HG02798 (cell line): ENCODE measurements around the gene SH3BP1.

ENCODE experiments used
- ATAC-seq: cut with Tn5 transposase; IDR thresholded peaks from one replicate; pipeline ENCODE4 v1.9.1; 2021; ENCODE audit warnings: mild to moderate bottlenecking; ENCODE audit not compliant: unreplicated experiment, poor library complexity

Gene SH3BP1

DNA sequence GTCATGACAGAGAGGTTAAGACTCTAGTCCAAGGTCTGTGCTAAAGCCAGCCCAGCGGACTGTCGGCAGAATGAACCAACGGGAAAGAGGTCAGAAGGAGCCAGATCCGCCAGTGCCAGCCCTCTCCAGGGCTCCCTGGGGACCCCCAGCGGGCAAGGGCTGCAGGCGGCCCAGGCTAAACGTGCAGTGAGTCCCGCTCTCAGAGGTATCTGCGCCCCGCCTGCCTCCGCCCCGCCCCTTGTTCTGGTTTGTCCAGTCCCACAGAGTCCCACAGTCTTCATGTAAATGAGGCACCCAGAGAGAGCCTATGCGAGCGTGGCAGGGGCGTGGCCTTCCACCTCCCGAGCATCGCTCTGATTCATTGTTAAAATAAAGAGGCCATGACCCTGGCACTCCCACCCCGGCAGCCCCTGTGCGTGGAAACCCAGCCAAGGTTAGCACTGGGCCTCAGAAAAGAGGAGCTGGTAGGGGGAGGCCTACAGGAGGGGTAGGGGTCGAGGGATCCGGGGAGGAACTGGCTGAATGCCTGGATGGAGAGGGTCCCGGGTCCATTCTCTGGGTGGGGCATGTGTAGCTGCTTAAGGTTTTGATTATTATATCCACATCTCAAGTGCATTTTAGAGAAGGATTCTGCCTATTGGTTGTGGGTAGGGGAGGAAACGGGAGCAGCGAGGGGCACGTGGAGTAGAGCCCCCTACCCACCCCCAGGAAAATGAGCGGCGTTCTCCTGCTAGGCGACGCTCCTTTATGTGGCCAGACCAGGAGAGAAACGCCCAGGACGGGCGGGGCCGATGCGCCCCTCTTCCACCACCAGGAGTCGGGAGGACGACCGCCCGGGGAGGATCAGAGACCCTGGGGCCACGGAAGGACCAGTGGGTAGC is 57.4 kb downstream of the SH3BP1 start, which contains the start of gene TRIOBP:
Gene TRIOBP (plus strand): TSS at position 392 of the 881 bp plus-strand sequence. CDS start 4,318 bp downstream, outside the sequence.
- ATAC-seq, result peak; percentile 84

DNA sequence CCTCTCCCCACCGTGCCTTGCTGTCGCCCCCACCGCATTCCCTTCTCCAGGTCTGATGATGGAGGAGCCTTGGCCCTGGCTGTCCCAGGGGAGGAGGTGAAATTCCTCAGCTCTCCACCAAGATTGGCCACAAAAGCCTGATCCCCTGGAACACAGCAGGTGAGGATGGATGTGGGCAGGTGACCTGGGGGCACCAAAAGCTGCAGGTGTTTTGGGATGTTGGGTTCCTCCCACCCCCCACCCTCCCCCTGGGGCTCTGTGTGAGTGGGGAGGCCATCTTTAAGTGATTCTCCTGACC is 58.0 kb downstream of the SH3BP1 start:
- ATAC-seq, result no peak

DNA sequence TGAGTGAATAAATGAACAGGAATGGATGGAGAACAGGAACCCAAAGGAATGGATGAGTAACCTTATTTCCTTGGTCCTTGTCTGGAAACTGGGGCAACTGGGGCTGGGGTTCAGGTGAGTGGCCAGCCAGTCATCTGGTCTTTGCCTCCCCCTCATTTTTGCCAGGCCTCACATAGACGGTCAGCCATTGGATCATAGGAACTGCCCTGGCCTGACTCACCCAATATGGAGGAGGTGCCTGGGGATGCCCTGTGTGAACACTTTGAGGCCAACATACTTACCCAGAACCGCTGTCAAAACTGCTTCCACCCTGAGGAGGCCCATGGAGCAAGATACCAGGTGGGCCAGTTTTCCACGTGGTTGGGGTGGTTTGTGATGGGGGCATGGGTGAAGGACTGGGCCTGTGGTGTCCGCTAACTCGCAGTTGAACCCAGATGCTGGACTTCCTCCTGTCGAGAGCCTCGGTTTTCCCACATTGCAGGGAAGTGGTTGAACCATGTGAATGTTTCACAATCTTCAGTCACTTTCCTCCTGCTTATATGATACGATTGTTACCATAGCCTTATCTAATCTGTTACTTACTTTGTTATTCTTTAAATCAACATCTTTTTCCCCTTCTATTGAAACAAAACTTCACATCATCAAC is 61.8 kb downstream of the SH3BP1 start:
- ATAC-seq, result no peak

DNA sequence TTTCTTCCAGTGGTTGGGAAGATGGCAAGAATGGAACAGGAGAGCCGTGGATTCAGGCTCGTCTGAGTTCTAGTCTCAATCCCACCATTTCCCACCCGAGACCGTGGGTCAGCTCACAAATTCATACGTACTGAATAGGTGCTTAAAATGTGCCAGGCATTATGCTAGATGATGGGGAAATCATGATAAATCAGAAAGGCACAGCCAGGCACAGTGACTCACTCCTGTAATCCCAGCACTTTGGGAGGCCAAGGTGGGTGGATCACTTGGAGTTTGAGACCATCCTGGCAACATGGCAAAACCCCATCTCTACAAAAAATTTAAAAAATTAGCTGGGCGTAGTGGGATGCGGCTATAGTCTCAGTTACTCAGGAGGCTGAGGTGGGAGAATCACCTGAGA is 64.4 kb downstream of the SH3BP1 start:
- no peak for ATAC-seq

DNA sequence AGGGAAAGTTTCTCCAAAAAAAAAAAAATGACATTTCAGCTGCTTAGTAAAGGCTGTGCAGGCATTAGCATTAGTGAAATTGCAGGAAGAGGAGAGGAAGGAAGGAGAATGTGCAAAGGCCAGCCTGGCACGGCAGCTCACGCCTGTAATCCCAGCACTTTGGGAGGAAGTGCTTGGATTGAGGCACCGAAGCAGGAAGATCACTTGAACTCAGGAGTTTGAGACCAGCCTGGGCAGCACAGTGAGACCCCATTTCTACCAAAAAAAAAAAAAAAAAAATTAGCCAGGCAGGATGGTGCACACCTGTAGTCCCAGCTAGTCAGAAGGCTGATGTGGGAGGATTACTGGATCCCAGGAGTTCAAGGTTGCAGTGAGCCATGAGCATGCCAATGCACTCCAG is 65.2 kb downstream of the SH3BP1 start:
- no peak for ATAC-seq

DNA sequence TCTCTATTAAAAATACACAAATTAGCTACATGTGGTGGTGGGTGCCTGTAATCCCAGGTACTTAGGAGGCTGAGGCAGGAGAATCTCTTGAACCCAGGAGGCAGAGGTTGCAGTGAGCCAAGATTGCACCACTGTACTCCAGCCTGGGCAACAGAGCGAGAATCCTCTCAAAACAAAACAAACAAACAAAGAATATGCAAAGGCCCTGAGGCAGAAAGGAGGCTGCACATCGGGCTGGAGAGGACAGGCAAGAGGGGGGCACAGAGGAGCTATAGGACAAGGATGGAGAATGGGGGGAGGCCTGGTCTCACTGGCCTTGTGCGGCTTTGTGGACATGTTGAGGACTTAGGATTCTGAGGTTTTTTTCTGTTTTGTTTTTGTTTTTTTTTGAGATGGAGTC is 65.7 kb downstream of the SH3BP1 start:
- ATAC-seq, result no peak
